Nephron progenitor cell (in vitro differentiated cells): ENCODE data around the gene LUZP4.
A peak's percentile ranks its signal among the peaks of the same experiment; 100 is the strongest.

ENCODE experiments used
- DNase-seq: peaks from one replicate; pipeline ENCODE4 v3.0.0; 2021
- H3K27ac Mint-ChIP-seq: 2 replicates; pipeline ENCODE4 v1.8.0; 2021; ENCODE audit warnings: mild to moderate bottlenecking, moderate library complexity, mixed read lengths
- H3K27me3 Mint-ChIP-seq: 2 replicates; pipeline ENCODE4 v1.8.0; 2021; ENCODE audit warnings: mild to moderate bottlenecking, low read depth, mixed read lengths; ENCODE audit not compliant: poor library complexity
- H3K36me3 Mint-ChIP-seq: 2 replicates; pipeline ENCODE4 v1.8.0; 2021; ENCODE audit warnings: low read depth, mixed read lengths
- H3K4me1 Mint-ChIP-seq: 2 replicates; pipeline ENCODE4 v1.8.0; 2021; ENCODE audit warnings: mixed read lengths
- H3K4me3 Mint-ChIP-seq: 2 replicates; pipeline ENCODE4 v1.8.0; 2021; ENCODE audit warnings: mild to moderate bottlenecking, moderate library complexity, mixed read lengths
- H3K9me3 Mint-ChIP-seq: 2 replicates; pipeline ENCODE4 v1.8.0; 2021; ENCODE audit warnings: mild to moderate bottlenecking, moderate library complexity, mixed read lengths
- CTCF ChIP-seq: fragments of 200-600 bp; sonication (generic); IDR thresholded peaks from 2 replicates; pipeline ENCODE4 v1.5.0; 2021; ENCODE audit warnings: antibody characterized with exemption

The LUZP4 gene

GRCh38 chrX:115284877-115285276, 4.6 kb upstream of the LUZP4 start:
- Mint-ChIP-seq H3K27ac (no peak overlapping the region), H3K36me3 (no peaks in the 10 kb centered on the region), H3K9me3 (peaks cover 9% of the 10 kb centered on the region), H3K4me1 (peaks cover 11% of the 10 kb centered on the region), H3K27me3 (peaks cover 3% of the 10 kb centered on the region), H3K4me3 (no peak overlapping the region)
- no peak for DNase-seq
- no peak for TF ChIP-seq CTCF

GRCh38 chrX:115297189-115297588, 7.7 kb downstream of the LUZP4 start:
- no peak overlapping the region for H3K27ac Mint-ChIP-seq
- no peak for TF ChIP-seq CTCF
- no peaks in the 10 kb centered on the region for H3K4me1 Mint-ChIP-seq
- no peaks in the 10 kb centered on the region for H3K27me3 Mint-ChIP-seq
- H3K9me3 Mint-ChIP-seq = no peaks in the 10 kb centered on the region
- no peaks in the 10 kb centered on the region for H3K36me3 Mint-ChIP-seq
- H3K4me3 Mint-ChIP-seq = no peak overlapping the region
- no peak for DNase-seq

GRCh38 chrX:115311139-115311538, 21.6 kb downstream of the LUZP4 start:
- TF ChIP-seq CTCF = no peak
- H3K4me3 Mint-ChIP-seq = no peak overlapping the region
- H3K4me1 Mint-ChIP-seq = peaks cover 7% of the 10 kb centered on the region
- H3K27me3 Mint-ChIP-seq = peaks cover 7% of the 10 kb centered on the region
- H3K9me3 Mint-ChIP-seq = peaks cover 21% of the 10 kb centered on the region
- H3K36me3 Mint-ChIP-seq = no peaks in the 10 kb centered on the region
- no peak overlapping the region for H3K27ac Mint-ChIP-seq
- no peak for DNase-seq

- Mint-ChIP-seq H3K4me1 (peaks cover 7% of the 10 kb centered on the region), H3K27me3 (peaks cover 7% of the 10 kb centered on the region), H3K4me3 (no peak overlapping the region), H3K27ac (no peak overlapping the region), H3K36me3 (no peaks in the 10 kb centered on the region), H3K9me3 (peaks cover 25% of the 10 kb centered on the region)
- TF ChIP-seq CTCF = peak; percentile 18
- DNase-seq = peak; percentile 71
Measured at GRCh38 chrX:115311601-115312001, 22.1 kb downstream of the LUZP4 start.

- no peaks in the 10 kb centered on the region for H3K27me3 Mint-ChIP-seq
- H3K4me3 Mint-ChIP-seq = no peak overlapping the region
- no peak overlapping the region for H3K27ac Mint-ChIP-seq
- DNase-seq = no peak
- H3K36me3 Mint-ChIP-seq = no peaks in the 10 kb centered on the region
- H3K4me1 Mint-ChIP-seq = no peaks in the 10 kb centered on the region
- H3K9me3 Mint-ChIP-seq = peaks cover 46% of the 10 kb centered on the region
- no peak for TF ChIP-seq CTCF
Measured at GRCh38 chrX:115318139-115318538, 28.6 kb downstream of the LUZP4 start.

GRCh38 chrX:115322375-115322774, 32.9 kb downstream of the LUZP4 start:
- DNase-seq = no peak
- no peaks in the 10 kb centered on the region for H3K4me1 Mint-ChIP-seq
- no peak for TF ChIP-seq CTCF
- no peak overlapping the region for H3K27ac Mint-ChIP-seq
- no peak overlapping the region for H3K4me3 Mint-ChIP-seq
- peaks cover 15% of the 10 kb centered on the region for H3K9me3 Mint-ChIP-seq
- no peaks in the 10 kb centered on the region for H3K27me3 Mint-ChIP-seq
- H3K36me3 Mint-ChIP-seq = no peaks in the 10 kb centered on the region
